ENCODE measurements around the gene LANCL1. TPM values are rescaled to one million over a fixed set of nuclear protein-coding genes. Genes with fewer than 3 reads are reported as not detected.
"Not testable (repeated sequence)": the region's sequence is repeated elsewhere in the genome, so short reads cannot be mapped to it uniquely, and the experiment has no call there.

The LANCL1 gene
- polyA plus RNA-seq, 1 donor from 2014 or later, result 76.7 TPM

GRCh38 chr2:210452194-210452593, 24.4 kb downstream of the LANCL1 start:
- Histone ChIP-seq H3K9me3 (ENCODE audit: low read length) (no peaks in the 10 kb centered on the region), H3K27me3 (ENCODE audit: insufficient read depth, low read depth, low read length) (no peaks in the 10 kb centered on the region), H3K79me2 (replicated peaks; ENCODE audit: insufficient read depth, low read length) (peaks cover 5% of the 10 kb centered on the region), H3F3A (ENCODE audit: insufficient read depth, low read length, poor library complexity, severe bottlenecking) (no peaks in the 10 kb centered on the region), H3K36me3 (ENCODE audit: insufficient read depth, low read length) (no peaks in the 10 kb centered on the region), H3K4me3 (ENCODE audit: low read length) (no peak overlapping the region), H3K4me2 (ENCODE audit: low read length) (no peak overlapping the region), H3K27ac (ENCODE audit: low read length) (no peak overlapping the region), H2AFZ (ENCODE audit: low read depth, low read length) (no peak overlapping the region), H3K9ac (ENCODE audit: low read length) (no peak overlapping the region), H3K9me2 (ENCODE audit: insufficient read depth, low read length) (no peaks in the 10 kb centered on the region), H4K20me1 (ENCODE audit: insufficient read depth) (no peaks in the 10 kb centered on the region)
- TF ChIP-seq TAF1 (IDR thresholded peaks at IDR 0.05; ENCODE audit: low read depth), result no peak
- TF ChIP-seq RAD21 (conservative IDR thresholded peaks at IDR 0.05), result no peak
- no peak for TF ChIP-seq MXI1 (conservative IDR thresholded peaks at IDR 0.05; ENCODE audit: poor library complexity, severe bottlenecking)
- no peak for TF ChIP-seq POLR2AphosphoS5 (IDR thresholded peaks at IDR 0.05)
- no peak for TF ChIP-seq SMC3 (conservative IDR thresholded peaks at IDR 0.05; ENCODE audit: poor library complexity)
- TF ChIP-seq EP300 (conservative IDR thresholded peaks at IDR 0.05; ENCODE audit: poor library complexity, severe bottlenecking), result no peak
- TF ChIP-seq, protein P1, sequence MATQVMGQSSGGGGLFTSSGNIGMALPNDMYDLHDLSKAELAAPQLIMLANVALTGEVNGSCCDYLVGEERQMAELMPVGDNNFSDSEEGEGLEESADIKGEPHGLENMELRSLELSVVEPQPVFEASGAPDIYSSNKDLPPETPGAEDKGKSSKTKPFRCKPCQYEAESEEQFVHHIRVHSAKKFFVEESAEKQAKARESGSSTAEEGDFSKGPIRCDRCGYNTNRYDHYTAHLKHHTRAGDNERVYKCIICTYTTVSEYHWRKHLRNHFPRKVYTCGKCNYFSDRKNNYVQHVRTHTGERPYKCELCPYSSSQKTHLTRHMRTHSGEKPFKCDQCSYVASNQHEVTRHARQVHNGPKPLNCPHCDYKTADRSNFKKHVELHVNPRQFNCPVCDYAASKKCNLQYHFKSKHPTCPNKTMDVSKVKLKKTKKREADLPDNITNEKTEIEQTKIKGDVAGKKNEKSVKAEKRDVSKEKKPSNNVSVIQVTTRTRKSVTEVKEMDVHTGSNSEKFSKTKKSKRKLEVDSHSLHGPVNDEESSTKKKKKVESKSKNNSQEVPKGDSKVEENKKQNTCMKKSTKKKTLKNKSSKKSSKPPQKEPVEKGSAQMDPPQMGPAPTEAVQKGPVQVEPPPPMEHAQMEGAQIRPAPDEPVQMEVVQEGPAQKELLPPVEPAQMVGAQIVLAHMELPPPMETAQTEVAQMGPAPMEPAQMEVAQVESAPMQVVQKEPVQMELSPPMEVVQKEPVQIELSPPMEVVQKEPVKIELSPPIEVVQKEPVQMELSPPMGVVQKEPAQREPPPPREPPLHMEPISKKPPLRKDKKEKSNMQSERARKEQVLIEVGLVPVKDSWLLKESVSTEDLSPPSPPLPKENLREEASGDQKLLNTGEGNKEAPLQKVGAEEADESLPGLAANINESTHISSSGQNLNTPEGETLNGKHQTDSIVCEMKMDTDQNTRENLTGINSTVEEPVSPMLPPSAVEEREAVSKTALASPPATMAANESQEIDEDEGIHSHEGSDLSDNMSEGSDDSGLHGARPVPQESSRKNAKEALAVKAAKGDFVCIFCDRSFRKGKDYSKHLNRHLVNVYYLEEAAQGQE (IDR thresholded peaks at IDR 0.05; ENCODE audit: borderline replicate concordance), result no peak
- no peak for TF ChIP-seq EZH2 (IDR thresholded peaks at IDR 0.05; ENCODE audit: borderline replicate concordance, insufficient read depth, low read length, poor library complexity, severe bottlenecking)
- TF ChIP-seq CTCF (IDR thresholded peaks at IDR 0.05; ENCODE audit: poor library complexity, severe bottlenecking), result no peak

GRCh38 chr2:210450942-210451341, 25.6 kb downstream of the LANCL1 start:
- not testable (repeated sequence) for H3K4me2 ChIP-seq (ENCODE audit: low read length); H3K79me2 ChIP-seq (replicated peaks; ENCODE audit: insufficient read depth, low read length); H3K36me3 ChIP-seq (ENCODE audit: insufficient read depth, low read length); H3K4me3 ChIP-seq (ENCODE audit: low read length); H3K27ac ChIP-seq (ENCODE audit: low read length); H3K9me3 ChIP-seq (ENCODE audit: low read length); H3K9ac ChIP-seq (ENCODE audit: low read length); H3F3A ChIP-seq (ENCODE audit: insufficient read depth, low read length, poor library complexity, severe bottlenecking); H4K20me1 ChIP-seq (ENCODE audit: insufficient read depth); H2AFZ ChIP-seq (ENCODE audit: low read depth, low read length); H3K27me3 ChIP-seq (ENCODE audit: insufficient read depth, low read depth, low read length); H3K9me2 ChIP-seq (ENCODE audit: insufficient read depth, low read length)

GRCh38 chr2:210445732-210446131, 30.8 kb downstream of the LANCL1 start:
- TF ChIP-seq CTCF (IDR thresholded peaks at IDR 0.05; ENCODE audit: poor library complexity, severe bottlenecking), result no peak
- TF ChIP-seq EZH2 (IDR thresholded peaks at IDR 0.05; ENCODE audit: borderline replicate concordance, insufficient read depth, low read length, poor library complexity, severe bottlenecking), result no peak
- TF ChIP-seq TAF1 (IDR thresholded peaks at IDR 0.05; ENCODE audit: low read depth), result no peak
- no peak for TF ChIP-seq RAD21 (conservative IDR thresholded peaks at IDR 0.05)
- TF ChIP-seq, protein P1 (IDR thresholded peaks at IDR 0.05; ENCODE audit: borderline replicate concordance), result no peak
- TF ChIP-seq SMC3 (conservative IDR thresholded peaks at IDR 0.05; ENCODE audit: poor library complexity), result no peak
- no peak for TF ChIP-seq MXI1 (conservative IDR thresholded peaks at IDR 0.05; ENCODE audit: poor library complexity, severe bottlenecking)
- no peak for TF ChIP-seq POLR2AphosphoS5 (IDR thresholded peaks at IDR 0.05)
- TF ChIP-seq EP300 (conservative IDR thresholded peaks at IDR 0.05; ENCODE audit: poor library complexity, severe bottlenecking), result no peak
- no peak overlapping the region for H3K27ac ChIP-seq (ENCODE audit: low read length)
- H2AFZ ChIP-seq (ENCODE audit: low read depth, low read length), result no peak overlapping the region
- no peak overlapping the region for H3K9ac ChIP-seq (ENCODE audit: low read length)
- H3K4me3 ChIP-seq (ENCODE audit: low read length), result no peak overlapping the region
- no peaks in the 10 kb centered on the region for H3F3A ChIP-seq (ENCODE audit: insufficient read depth, low read length, poor library complexity, severe bottlenecking)
- no peaks in the 10 kb centered on the region for H3K79me2 ChIP-seq (replicated peaks; ENCODE audit: insufficient read depth, low read length)
- no peaks in the 10 kb centered on the region for H3K9me2 ChIP-seq (ENCODE audit: insufficient read depth, low read length)
- no peaks in the 10 kb centered on the region for H3K36me3 ChIP-seq (ENCODE audit: insufficient read depth, low read length)
- H3K4me2 ChIP-seq (ENCODE audit: low read length), result no peak overlapping the region
- H4K20me1 ChIP-seq (ENCODE audit: insufficient read depth), result no peaks in the 10 kb centered on the region
- no peaks in the 10 kb centered on the region for H3K27me3 ChIP-seq (ENCODE audit: insufficient read depth, low read depth, low read length)
- H3K9me3 ChIP-seq (ENCODE audit: low read length), result no peaks in the 10 kb centered on the region
